ENCODE data around the gene MYO9A.
"Not testable (repeated sequence)": the region's sequence is repeated elsewhere in the genome, so short reads cannot be mapped to it uniquely, and the experiment has no call there.

Gene MYO9A

GRCh38 chr15:72136170-72137051, 18.5 kb upstream of the MYO9A start:
- DNase-seq (ENCODE audit: low read depth in 2 of 3, low spot score in 1 of 3), result no peak

GRCh38 chr15:72135719-72136118, 17.8 kb upstream of the MYO9A start:
- no peak for DNase-seq (ENCODE audit: low read depth in 2 of 3, low spot score in 1 of 3)

- no peak for DNase-seq (ENCODE audit: low read depth in 2 of 3, low spot score in 1 of 3)
Measured at GRCh38 chr15:72133211-72133610, 15.3 kb upstream of the MYO9A start.

- DNase-seq (ENCODE audit: low read depth in 2 of 3, low spot score in 1 of 3), result no peak
Measured at GRCh38 chr15:72131922-72132321, 14.0 kb upstream of the MYO9A start.

- DNase-seq (ENCODE audit: low read depth in 2 of 3, low spot score in 1 of 3), result no peak
Measured at GRCh38 chr15:72130272-72130671, 12.3 kb upstream of the MYO9A start.

GRCh38 chr15:72128359-72128758, 10.4 kb upstream of the MYO9A start:
- no peak for DNase-seq (ENCODE audit: low read depth in 2 of 3, low spot score in 1 of 3)

GRCh38 chr15:72127724-72128322, 9.9 kb upstream of the MYO9A start:
- DNase-seq (ENCODE audit: low read depth in 2 of 3, low spot score in 1 of 3), result no peak

GRCh38 chr15:72124218-72124617, 6.3 kb upstream of the MYO9A start:
- DNase-seq (ENCODE audit: low read depth in 2 of 3, low spot score in 1 of 3), result no peak

GRCh38 chr15:72117486-72118016, 399 bp downstream of the MYO9A start:
- DNase-seq (ENCODE audit: low read depth in 2 of 3, low spot score in 1 of 3), result peak; percentile 43 to 62 (median 45)

- peak in 2 of 3 donors; percentile 1 to 12 for DNase-seq (ENCODE audit: low read depth in 2 of 3, low spot score in 1 of 3)
Measured at GRCh38 chr15:72116731-72117485, 1.0 kb downstream of the MYO9A start.

- no peak for DNase-seq (ENCODE audit: low read depth in 2 of 3, low spot score in 1 of 3)
Measured at GRCh38 chr15:72113347-72114031, 4.5 kb downstream of the MYO9A start.

GRCh38 chr15:72112805-72113204, 5.1 kb downstream of the MYO9A start:
- DNase-seq (ENCODE audit: low read depth in 2 of 3, low spot score in 1 of 3), result no peak

GRCh38 chr15:72112116-72112515, 5.8 kb downstream of the MYO9A start:
- DNase-seq (ENCODE audit: low read depth in 2 of 3, low spot score in 1 of 3), result no peak

- no peak for DNase-seq (ENCODE audit: low read depth in 2 of 3, low spot score in 1 of 3)
Measured at GRCh38 chr15:72110355-72110754, 7.6 kb downstream of the MYO9A start.

- no peak for DNase-seq (ENCODE audit: low read depth in 2 of 3, low spot score in 1 of 3)
Measured at GRCh38 chr15:72106068-72106467, 11.9 kb downstream of the MYO9A start.

- no peak for DNase-seq (ENCODE audit: low read depth in 2 of 3, low spot score in 1 of 3)
Measured at GRCh38 chr15:72105111-72105510, 12.8 kb downstream of the MYO9A start.

GRCh38 chr15:72100551-72100950, 17.4 kb downstream of the MYO9A start:
- DNase-seq (ENCODE audit: low read depth in 2 of 3, low spot score in 1 of 3), result not testable (repeated sequence)

GRCh38 chr15:72099155-72099554, 18.8 kb downstream of the MYO9A start:
- DNase-seq (ENCODE audit: low read depth in 2 of 3, low spot score in 1 of 3), result no peak

GRCh38 chr15:72098040-72098439, 19.9 kb downstream of the MYO9A start:
- no peak for DNase-seq (ENCODE audit: low read depth in 2 of 3, low spot score in 1 of 3)

- no peak for DNase-seq (ENCODE audit: low read depth in 2 of 3, low spot score in 1 of 3)
Measured at GRCh38 chr15:72096796-72097195, 21.2 kb downstream of the MYO9A start.

- no peak for DNase-seq (ENCODE audit: low read depth in 2 of 3, low spot score in 1 of 3)
Measured at GRCh38 chr15:72092691-72093090, 25.3 kb downstream of the MYO9A start.

Data from stimulated activated CD4-positive, alpha-beta T cell treated with anti-CD3 and anti-CD28 coated beads, Interleukin-12 subunit alpha, Interleukin-12 subunit beta, amount 100 ng/mL, for 48 hours (primary cell).